NOMO-1 treated with DMSO at 0.1 percent for 48 hours (cell line): ENCODE results near the gene EFNA3.

ENCODE experiments used
- DNase-seq: peaks from one replicate; lab custom pipeline; 2025; ENCODE audit not compliant: unreplicated experiment; lab: John Stamatoyannopoulos, UW

Gene EFNA3

GRCh38 chr1:155083052-155083541 is 4.5 kb downstream of the EFNA3 start:
- no peak for DNase-seq

- peak; percentile 16 for DNase-seq
Measured at GRCh38 chr1:155083865-155084721, 5.5 kb downstream of the EFNA3 start.

GRCh38 chr1:155084722-155085503 is 6.3 kb downstream of the EFNA3 start:
- peak; percentile 97 for DNase-seq

- peak; percentile 39 for DNase-seq
Measured at GRCh38 chr1:155085504-155086127, 7.0 kb downstream of the EFNA3 start.

- DNase-seq, result peak; percentile 29
Measured at GRCh38 chr1:155086128-155086741, 7.6 kb downstream of the EFNA3 start.

- no peak for DNase-seq
Measured at GRCh38 chr1:155086856-155087535, 8.4 kb downstream of the EFNA3 start.

- DNase-seq, result peak; percentile 32
Measured at GRCh38 chr1:155091071-155092051, 12.7 kb downstream of the EFNA3 start.

- no peak for DNase-seq
Measured at GRCh38 chr1:155092131-155092530, 13.5 kb downstream of the EFNA3 start.

- no peak for DNase-seq
Measured at GRCh38 chr1:155092641-155093040, 14.0 kb downstream of the EFNA3 start.

- peak; percentile 62 for DNase-seq
Measured at GRCh38 chr1:155093911-155094621, 15.4 kb downstream of the EFNA3 start.

GRCh38 chr1:155094622-155094948 is 15.9 kb downstream of the EFNA3 start:
- DNase-seq, result no peak

- DNase-seq, result no peak
Measured at GRCh38 chr1:155099331-155099730, 20.7 kb downstream of the EFNA3 start.

- no peak for DNase-seq
Measured at GRCh38 chr1:155103325-155103724, 24.7 kb downstream of the EFNA3 start.

GRCh38 chr1:155104605-155105534 is 26.2 kb downstream of the EFNA3 start:
- no peak for DNase-seq

- DNase-seq, result no peak
Measured at GRCh38 chr1:155105604-155106011, 27.0 kb downstream of the EFNA3 start.

- no peak for DNase-seq
Measured at GRCh38 chr1:155106862-155107261, 28.2 kb downstream of the EFNA3 start.
